ENCODE measurements around the gene MALRD1.

Gene MALRD1

GRCh38 chr10:19033741-19034140 lies 14.9 kb upstream of the MALRD1 start:
- H3K36me3 ChIP-seq = no peaks in the 10 kb centered on the region
- no peak overlapping the region for H3K4me2 ChIP-seq
- no peak for TF ChIP-seq Cebpa-rat (IDR thresholded peaks at IDR 0.05)
- peaks cover 10 to 16% (median 12%) of the 10 kb centered on the region in 11 experiments; a peak in 12 of 22 replicates for H3K9me3 ChIP-seq (replicated peaks in 1 of 11)
- H3K27me3 ChIP-seq = no peaks in the 10 kb centered on the region
- no peak overlapping the region for H3K27ac ChIP-seq
- H3K9ac ChIP-seq = no peak overlapping the region
- H3K4me1 ChIP-seq = no peaks in the 10 kb centered on the region
- no peaks in the 10 kb centered on the region for H4K20me1 ChIP-seq
- H3K4me3 ChIP-seq = no peak overlapping the region

GRCh38 chr10:19041171-19041570 lies 7.4 kb upstream of the MALRD1 start:
- TF ChIP-seq Cebpa-rat (IDR thresholded peaks at IDR 0.05) = no peak
- Histone ChIP-seq H3K27ac (no peak overlapping the region), H3K4me3 (no peak overlapping the region), H3K9ac (no peak overlapping the region), H3K27me3 (no peaks in the 10 kb centered on the region), H4K20me1 (no peaks in the 10 kb centered on the region), H3K4me2 (no peak overlapping the region), H3K4me1 (peaks cover 0 to 5% (median 0%) of the 10 kb centered on the region in 10 experiments; a peak in 2 of 20 replicates), H3K36me3 (no peaks in the 10 kb centered on the region), H3K9me3 (replicated peaks in 1 of 11) (peaks cover 0 to 8% (median 0%) of the 10 kb centered on the region in 11 experiments; a peak in 2 of 22 replicates)

GRCh38 chr10:19043431-19043830 lies 5.2 kb upstream of the MALRD1 start:
- no peak overlapping the region for H3K27ac ChIP-seq
- no peak overlapping the region; a peak in 1 of 22 replicates for H3K4me2 ChIP-seq
- H3K4me1 ChIP-seq = peaks cover 0 to 5% (median 0%) of the 10 kb centered on the region in 10 experiments; a peak in 2 of 20 replicates
- no peak for TF ChIP-seq Cebpa-rat (IDR thresholded peaks at IDR 0.05)
- H3K36me3 ChIP-seq = no peaks in the 10 kb centered on the region
- H4K20me1 ChIP-seq = no peaks in the 10 kb centered on the region
- peaks cover 0 to 7% (median 0%) of the 10 kb centered on the region in 11 experiments; a peak in 2 of 22 replicates for H3K9me3 ChIP-seq (replicated peaks in 1 of 11)
- H3K27me3 ChIP-seq = no peaks in the 10 kb centered on the region
- H3K9ac ChIP-seq = no peak overlapping the region
- H3K4me3 ChIP-seq = no peak overlapping the region

GRCh38 chr10:19046679-19047078 lies 1.9 kb upstream of the MALRD1 start:
- Histone ChIP-seq H3K4me2 (no peak overlapping the region), H3K9me3 (replicated peaks in 1 of 11) (no peaks in the 10 kb centered on the region; a peak in 1 of 22 replicates), H3K36me3 (no peaks in the 10 kb centered on the region), H3K27ac (no peak overlapping the region), H3K9ac (no peak overlapping the region), H3K27me3 (no peaks in the 10 kb centered on the region), H4K20me1 (no peaks in the 10 kb centered on the region), H3K4me3 (no peak overlapping the region), H3K4me1 (peaks cover 0 to 5% (median 0%) of the 10 kb centered on the region in 10 experiments; a peak in 2 of 20 replicates)
- no peak for TF ChIP-seq Cebpa-rat (IDR thresholded peaks at IDR 0.05)

- no peaks in the 10 kb centered on the region for H4K20me1 ChIP-seq
- H3K4me1 ChIP-seq = no peaks in the 10 kb centered on the region
- H3K27me3 ChIP-seq = no peaks in the 10 kb centered on the region
- TF ChIP-seq Cebpa-rat (IDR thresholded peaks at IDR 0.05) = no peak
- H3K27ac ChIP-seq = no peak overlapping the region
- H3K9me3 ChIP-seq (replicated peaks in 1 of 11) = no peaks in the 10 kb centered on the region; a peak in 1 of 22 replicates
- H3K4me2 ChIP-seq = no peak overlapping the region
- no peaks in the 10 kb centered on the region for H3K36me3 ChIP-seq
- no peak overlapping the region for H3K4me3 ChIP-seq
- H3K9ac ChIP-seq = no peak overlapping the region
These were observed 290 bp downstream of the MALRD1 start for GRCh38 chr10:19048891-19049290.

- H3K9ac ChIP-seq = no peak overlapping the region
- no peak overlapping the region for H3K4me2 ChIP-seq
- H4K20me1 ChIP-seq = no peaks in the 10 kb centered on the region
- H3K27me3 ChIP-seq = no peaks in the 10 kb centered on the region
- no peak overlapping the region for H3K4me3 ChIP-seq
- H3K4me1 ChIP-seq = no peaks in the 10 kb centered on the region
- H3K36me3 ChIP-seq = no peaks in the 10 kb centered on the region
- TF ChIP-seq Cebpa-rat (IDR thresholded peaks at IDR 0.05) = no peak
- no peak overlapping the region for H3K27ac ChIP-seq
- H3K9me3 ChIP-seq (replicated peaks in 1 of 11) = no peaks in the 10 kb centered on the region; a peak in 1 of 22 replicates
These were observed 966 bp downstream of the MALRD1 start for GRCh38 chr10:19049567-19049966.

GRCh38 chr10:19054289-19054835 lies 5.8 kb downstream of the MALRD1 start:
- no peak overlapping the region for H3K4me3 ChIP-seq
- H3K4me2 ChIP-seq = no peak overlapping the region
- H3K4me1 ChIP-seq = no peaks in the 10 kb centered on the region
- H4K20me1 ChIP-seq = no peaks in the 10 kb centered on the region
- H3K9ac ChIP-seq = no peak overlapping the region
- H3K9me3 ChIP-seq (replicated peaks in 1 of 11) = no peaks in the 10 kb centered on the region; a peak in 1 of 22 replicates
- H3K27me3 ChIP-seq = no peaks in the 10 kb centered on the region
- TF ChIP-seq Cebpa-rat (IDR thresholded peaks at IDR 0.05) = no peak
- H3K36me3 ChIP-seq = no peaks in the 10 kb centered on the region
- no peak overlapping the region for H3K27ac ChIP-seq

GRCh38 chr10:19058046-19058445 lies 9.4 kb downstream of the MALRD1 start:
- no peak overlapping the region for H3K4me3 ChIP-seq
- H3K27ac ChIP-seq = no peak overlapping the region
- no peaks in the 10 kb centered on the region for H3K36me3 ChIP-seq
- no peak overlapping the region for H3K4me2 ChIP-seq
- H3K9ac ChIP-seq = no peak overlapping the region
- no peaks in the 10 kb centered on the region for H3K4me1 ChIP-seq
- TF ChIP-seq Cebpa-rat (IDR thresholded peaks at IDR 0.05) = no peak
- H3K9me3 ChIP-seq (replicated peaks in 1 of 11) = no peaks in the 10 kb centered on the region
- no peaks in the 10 kb centered on the region for H3K27me3 ChIP-seq
- no peaks in the 10 kb centered on the region for H4K20me1 ChIP-seq

- Histone ChIP-seq H3K27ac (no peak overlapping the region), H3K27me3 (no peaks in the 10 kb centered on the region), H3K36me3 (no peaks in the 10 kb centered on the region), H3K4me1 (no peaks in the 10 kb centered on the region; a peak in 1 of 20 replicates), H3K9me3 (replicated peaks in 1 of 11) (no peaks in the 10 kb centered on the region), H3K4me2 (no peak overlapping the region), H4K20me1 (no peaks in the 10 kb centered on the region), H3K4me3 (no peak overlapping the region), H3K9ac (no peak overlapping the region)
- TF ChIP-seq Cebpa-rat (IDR thresholded peaks at IDR 0.05) = no peak
These were observed 15.4 kb downstream of the MALRD1 start for GRCh38 chr10:19063986-19064385.

GRCh38 chr10:19071946-19072345 lies 23.3 kb downstream of the MALRD1 start:
- Histone ChIP-seq H3K4me1 (no peaks in the 10 kb centered on the region), H3K4me3 (no peak overlapping the region), H3K9me3 (replicated peaks in 1 of 11) (no peaks in the 10 kb centered on the region), H3K4me2 (no peak overlapping the region), H3K36me3 (no peaks in the 10 kb centered on the region), H3K27me3 (no peaks in the 10 kb centered on the region), H4K20me1 (no peaks in the 10 kb centered on the region), H3K9ac (no peak overlapping the region), H3K27ac (no peak overlapping the region)
- no peak for TF ChIP-seq Cebpa-rat (IDR thresholded peaks at IDR 0.05)

Measured in BLaER1 treated with 17β-estradiol and CSF1 and Interleukin-3, amounts not matched to agents 10 nM and 100 nM (cell line).